Frontal cortex (tissue), 4 donors: Measurements from ENCODE around the gene RIBC2. TPM values are rescaled to one million over a fixed set of nuclear protein-coding genes. Genes with fewer than 3 reads are reported as not detected.
"Not testable (repeated sequence)": the region's sequence is repeated elsewhere in the genome, so short reads cannot be mapped to it uniquely, and the experiment has no call there.

ENCODE experiments used
- DNase-seq, 2 donors: peaks; one replicate each; pipeline ENCODE4 v3.0.0; 2012; ENCODE audit warnings: low spot score in 2 of 2
- FAIRE-seq: peaks from 2 replicates; lab custom pipeline; 2012; peaks lifted over from hg19 to GRCh38; lab: Jason Lieb, UNC
- total RNA-seq: library from RNA; depleted of rRNA; stranded (reverse); fragments of >200 nt; gene quantifications from one replicate; pipeline ENCODE4 v1.2.3, GENCODE V29; 2014
- donor health status: control.
- donor health status: control.
- donor health status: control.

RIBC2 gene, protein sequence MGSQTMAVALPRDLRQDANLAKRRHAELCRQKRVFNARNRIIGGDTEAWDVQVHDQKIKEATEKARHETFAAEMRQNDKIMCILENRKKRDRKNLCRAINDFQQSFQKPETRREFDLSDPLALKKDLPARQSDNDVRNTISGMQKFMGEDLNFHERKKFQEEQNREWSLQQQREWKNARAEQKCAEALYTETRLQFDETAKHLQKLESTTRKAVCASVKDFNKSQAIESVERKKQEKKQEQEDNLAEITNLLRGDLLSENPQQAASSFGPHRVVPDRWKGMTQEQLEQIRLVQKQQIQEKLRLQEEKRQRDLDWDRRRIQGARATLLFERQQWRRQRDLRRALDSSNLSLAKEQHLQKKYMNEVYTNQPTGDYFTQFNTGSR
- total RNA-seq, result 0.41 TPM

DNA sequence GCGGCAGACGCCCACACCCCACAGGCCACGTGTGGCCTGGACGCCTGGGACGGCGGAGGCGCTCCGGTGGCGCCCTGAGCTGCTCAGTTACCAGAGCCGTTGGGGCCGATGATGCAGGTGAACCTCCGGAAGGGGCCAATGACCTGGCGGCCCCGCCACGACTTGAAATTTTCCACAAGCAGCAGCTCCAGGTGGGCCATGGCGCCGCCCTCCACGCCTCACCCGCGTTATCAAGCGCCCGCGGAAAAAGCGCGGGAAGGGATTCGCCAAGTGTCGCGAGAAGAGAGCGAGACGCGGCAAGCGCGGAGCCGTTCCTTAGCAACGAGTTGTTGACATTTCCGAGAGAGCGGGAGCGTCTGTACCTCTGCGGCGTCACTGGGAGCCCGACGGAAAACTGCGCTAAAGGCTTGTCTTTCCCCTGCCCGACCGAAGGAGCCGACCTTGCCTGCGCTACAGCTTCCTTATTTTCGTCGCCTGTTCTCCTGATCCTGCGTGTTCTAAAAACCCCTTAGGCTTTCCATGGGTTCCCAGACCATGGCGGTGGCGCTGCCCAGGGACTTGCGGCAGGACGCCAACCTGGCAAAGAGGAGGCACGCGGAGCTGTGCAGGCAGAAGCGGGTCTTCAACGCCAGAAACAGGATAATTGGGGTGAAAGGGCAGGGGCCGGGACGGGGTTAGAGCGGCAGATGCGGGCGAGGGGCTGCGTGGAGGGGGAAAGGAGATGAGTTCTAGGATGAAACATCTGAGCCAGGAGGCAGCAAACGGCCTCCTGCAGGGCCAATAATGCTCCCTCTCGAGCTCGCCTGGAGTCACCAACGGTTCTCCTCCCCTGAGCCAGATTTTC is at the start of gene RIBC2, which contains the start of gene SMC1B:
TSS of gene RIBC2 (plus strand) at position 326 of the 844 bp plus-strand sequence. CDS start at position 520, 194 bp downstream.
TSS of gene SMC1B (minus strand) at position 232 of the 844 bp plus-strand sequence. CDS start at position 200, 32 bp downstream.
- peak; percentile 59 to 93 for DNase-seq
- no peak for FAIRE-seq

DNA sequence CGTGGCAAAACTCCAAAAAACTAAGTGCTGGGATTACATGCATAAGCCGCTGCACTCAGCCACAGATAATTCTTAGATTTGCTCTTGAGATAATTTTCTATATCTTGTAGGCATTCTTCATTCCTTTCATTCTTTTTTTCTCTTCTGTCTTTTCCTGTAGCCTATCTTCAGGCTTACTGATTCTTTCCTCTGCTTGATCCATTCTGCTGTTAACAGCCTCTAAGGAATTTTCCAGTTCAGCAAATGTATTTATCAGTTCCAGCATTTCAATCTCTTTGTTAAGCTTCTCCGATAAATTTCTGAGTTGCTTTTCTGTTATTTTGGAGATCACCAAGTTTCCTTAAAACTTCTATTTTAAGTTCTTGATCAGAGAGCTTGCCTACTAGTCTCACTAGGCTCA is 46.8 kb upstream of the RIBC2 start:
- no peak for FAIRE-seq

DNA sequence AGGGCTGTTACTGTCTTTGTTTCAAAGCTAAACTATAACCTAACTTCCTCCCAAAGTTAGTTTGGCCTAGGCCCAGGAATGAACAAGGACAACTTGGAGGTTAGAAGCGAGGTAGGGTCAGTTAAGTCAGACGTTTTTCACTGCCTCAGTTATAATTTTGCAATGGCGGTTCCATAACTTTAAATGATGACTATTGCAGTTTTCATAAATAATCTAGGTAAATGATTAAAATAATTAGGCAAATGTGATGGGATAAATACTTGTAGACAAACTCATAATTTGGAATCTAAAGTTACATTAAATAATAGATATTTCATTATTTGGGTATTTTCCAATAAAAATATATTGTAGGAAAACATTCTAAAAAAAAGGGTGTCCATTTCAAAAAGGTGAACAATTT is 39.9 kb upstream of the RIBC2 start:
- FAIRE-seq, DNase-seq: not testable (repeated sequence)

More for the DNA sequence above, 46.8 kb upstream of the RIBC2 start:
- DNase-seq, result no peak

DNA sequence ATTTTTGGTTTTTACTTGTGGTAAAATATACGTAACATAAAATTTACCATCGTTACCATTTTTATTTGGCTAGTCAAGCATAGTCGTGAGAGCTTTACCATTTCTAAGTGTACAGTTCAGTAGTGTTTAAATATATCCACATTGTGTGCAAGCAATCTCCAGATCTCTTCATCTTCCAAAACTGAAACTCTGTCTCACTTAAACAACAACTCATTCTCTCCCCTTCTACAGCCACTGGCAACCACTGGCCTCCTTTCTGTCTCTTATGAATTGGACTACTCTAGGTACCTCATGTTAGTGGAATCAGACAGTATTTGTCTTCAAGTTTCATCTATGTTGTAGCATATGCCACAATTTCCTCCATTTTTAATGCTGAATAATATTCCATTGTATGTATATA is 37.5 kb upstream of the RIBC2 start:
- FAIRE-seq, result no peak
- DNase-seq, result no peak

DNA sequence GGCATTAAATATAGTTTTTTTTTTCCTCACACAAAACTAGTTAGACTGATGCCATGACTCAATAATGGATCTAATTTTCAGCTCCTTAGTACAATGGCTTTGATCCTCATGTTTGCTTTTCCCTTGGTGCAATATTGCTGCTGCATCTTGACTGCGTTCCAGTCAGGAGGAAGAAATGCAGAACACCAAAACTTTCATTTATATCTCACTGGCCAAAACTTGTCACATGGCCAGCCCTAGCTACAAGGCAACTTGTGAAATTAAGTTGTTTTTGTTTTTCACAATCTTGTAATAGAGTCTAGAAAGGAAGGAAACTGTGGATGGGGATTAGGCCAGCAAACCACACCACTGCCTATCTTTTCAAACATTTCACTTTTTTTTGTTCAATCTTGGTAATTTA is 36.8 kb upstream of the RIBC2 start:
- DNase-seq (no peak), FAIRE-seq (no peak)

DNA sequence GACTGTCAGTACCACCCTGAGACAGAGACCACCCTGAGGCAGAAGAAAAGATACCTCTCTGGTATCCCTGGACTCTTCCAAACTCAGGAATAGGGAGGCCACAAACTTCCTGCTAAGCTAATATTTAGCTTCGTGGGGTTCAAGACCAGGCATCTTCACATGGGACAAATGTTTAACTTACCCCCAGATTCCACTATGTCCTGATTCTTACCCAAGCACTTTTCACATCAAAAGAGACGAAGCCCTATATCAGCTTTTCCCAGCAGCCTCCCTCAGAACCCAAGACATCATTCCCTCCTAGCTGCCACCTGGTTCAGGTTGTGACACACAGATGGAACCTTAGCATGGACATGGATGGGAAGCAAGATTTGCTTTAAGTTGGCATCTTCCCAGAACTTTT is 32.1 kb upstream of the RIBC2 start:
- no peak for FAIRE-seq
- DNase-seq, result no peak

DNA sequence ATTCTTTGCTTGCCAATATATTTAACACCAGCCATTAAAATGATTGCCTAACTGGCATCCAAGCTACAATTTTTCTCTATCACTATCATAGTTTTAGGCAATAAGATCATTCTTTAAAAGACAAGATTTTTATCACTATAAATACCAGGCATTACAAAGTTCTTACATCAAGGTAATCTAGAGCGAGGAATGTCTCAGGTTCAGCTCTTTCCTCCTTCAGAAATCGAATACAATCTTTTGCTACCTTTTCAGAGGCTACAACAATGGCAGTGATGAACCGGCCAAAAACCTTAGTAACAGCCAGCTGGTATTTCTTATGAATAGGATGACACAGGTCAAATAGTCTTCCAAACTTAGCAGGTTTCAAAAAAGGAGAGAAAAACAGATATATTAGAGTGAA is 23.9 kb upstream of the RIBC2 start:
- DNase-seq (no peak), FAIRE-seq (no peak)

DNA sequence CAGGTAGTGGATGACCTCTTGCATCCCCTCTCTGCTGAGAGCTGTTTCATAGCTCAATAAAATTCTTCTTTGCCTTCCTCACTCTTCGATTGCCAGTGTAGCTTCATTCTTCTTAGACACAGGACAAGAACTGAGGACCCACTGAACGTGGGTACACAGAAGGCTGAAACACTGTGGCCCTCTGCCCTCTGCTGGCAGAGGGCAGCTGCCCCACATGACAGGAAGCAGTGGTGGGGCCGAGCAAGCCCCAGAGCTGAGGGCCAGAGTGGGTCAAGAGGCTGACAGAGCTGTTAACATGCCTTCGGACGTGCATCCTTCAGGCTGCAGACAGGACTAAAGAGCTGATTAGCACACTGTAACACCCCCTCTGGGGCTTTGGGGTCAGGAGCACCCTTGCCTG is 15.7 kb upstream of the RIBC2 start:
- FAIRE-seq (no peak), DNase-seq (no peak)

DNA sequence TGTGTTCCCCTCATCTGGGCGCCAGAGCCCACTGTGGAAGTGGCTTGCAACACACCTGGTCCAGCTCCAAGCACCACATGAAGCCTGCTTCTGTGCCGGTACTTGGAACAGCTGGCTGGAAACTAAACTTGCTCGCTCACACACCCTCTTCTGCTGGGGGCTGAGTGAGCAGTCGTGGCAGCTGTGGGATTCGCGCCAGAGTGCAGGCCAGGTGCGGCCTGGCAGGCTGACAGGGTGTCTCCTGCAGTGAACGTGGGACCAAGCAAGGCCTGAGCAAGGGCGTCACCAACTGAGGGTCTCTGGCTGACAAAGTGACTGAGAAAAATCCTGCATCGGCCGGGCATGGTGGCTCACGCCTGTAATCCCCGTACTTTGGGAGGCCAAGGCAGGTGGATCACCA is 15.3 kb upstream of the RIBC2 start:
- FAIRE-seq, result no peak
- no peak for DNase-seq

DNA sequence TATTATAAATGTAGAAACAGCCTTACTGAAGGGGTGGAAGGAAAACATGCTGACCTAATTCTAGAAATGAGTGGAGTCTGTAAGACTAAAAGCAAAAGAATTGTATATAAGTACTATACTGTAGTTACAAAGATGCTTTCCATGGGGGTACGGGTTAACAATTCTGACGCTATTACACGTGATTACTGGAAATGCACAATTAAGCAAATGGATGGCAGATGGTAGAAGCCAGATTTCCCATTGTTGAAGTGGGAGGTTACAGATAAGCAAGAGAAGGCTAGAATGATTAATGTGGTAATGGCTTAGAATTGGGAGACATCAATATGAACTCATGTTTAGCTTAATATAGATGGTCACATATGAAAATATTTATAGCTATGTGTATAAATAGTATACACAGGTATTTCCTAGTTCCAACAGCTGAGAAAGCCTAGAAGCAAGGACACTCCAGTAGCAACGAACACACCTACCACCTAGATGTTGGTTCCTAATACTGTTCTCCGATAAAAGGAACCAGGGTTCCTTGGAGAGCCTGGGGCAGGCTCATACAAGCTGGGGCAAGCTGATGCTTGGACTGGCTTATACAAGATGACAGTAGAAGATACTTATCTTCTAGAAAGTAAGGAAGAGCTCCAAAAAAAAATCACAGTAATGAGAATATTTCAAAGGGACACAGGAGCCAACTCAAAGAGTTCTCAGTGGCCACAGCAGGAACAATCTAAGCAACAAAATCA is 13.6 kb upstream of the RIBC2 start:
- no peak for FAIRE-seq
- DNase-seq, result no peak

DNA sequence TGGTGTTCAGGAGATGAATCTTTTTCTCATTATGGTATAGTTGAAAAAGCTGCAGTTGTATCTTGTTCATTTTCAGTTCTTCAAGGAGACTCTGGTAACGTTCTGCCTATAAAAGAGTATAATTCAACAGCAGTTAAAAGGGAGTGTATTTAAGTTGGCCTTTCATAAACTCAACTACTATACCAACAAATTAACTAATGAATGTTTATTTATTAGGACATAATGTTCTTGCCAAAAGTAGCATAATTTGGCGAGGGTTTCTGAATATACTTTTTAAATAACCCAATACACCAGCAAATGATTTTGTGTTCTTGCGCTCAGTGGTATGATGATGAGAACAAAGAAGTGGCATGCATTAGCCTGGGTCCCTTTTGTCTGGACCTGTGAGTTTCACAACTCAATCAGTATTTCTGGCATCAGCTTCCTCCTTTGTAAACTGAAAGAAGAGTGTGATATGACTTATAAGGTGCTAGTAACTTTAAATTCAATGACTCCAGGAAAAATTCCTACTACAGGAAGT is 11.0 kb upstream of the RIBC2 start:
- FAIRE-seq, result no peak
- DNase-seq, result no peak

DNA sequence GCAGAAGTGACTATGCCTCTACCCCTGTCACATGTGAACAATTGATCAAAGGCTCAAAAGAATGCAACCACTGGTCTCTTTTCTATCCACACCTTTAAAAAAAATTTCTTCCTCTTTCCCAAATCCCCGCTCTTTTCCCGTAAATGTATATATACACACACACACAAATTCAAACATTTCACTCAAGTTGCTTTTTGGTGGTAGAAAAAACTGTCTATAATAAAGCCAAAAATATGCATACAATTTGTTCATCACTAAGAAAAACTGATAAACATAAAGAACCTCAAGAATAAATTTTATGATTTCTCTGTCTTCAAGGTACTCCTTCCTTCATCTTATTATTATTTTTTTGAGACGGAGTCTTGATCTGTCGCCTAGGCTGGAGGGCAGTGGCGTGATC is 5.7 kb upstream of the RIBC2 start:
- DNase-seq, result no peak
- no peak for FAIRE-seq

DNA sequence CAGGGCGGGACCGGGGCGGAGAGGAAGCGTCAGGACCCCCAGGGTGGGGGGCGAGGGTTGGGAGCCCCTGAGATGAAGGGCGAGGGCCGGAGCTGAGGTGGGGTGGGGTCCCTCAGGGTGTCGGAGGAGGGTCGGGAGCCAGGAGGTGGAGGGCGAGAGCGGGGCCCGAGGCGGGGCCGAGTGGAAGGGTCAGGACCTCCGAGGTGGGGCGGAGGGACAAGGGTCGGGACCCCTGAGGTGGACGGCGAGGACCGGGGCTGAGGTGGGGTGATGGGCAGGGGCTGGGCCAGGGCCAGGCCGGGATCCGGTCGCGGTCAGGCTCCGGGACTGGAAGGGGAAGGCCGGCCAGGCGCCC is 503 bp upstream of the RIBC2 start:
- DNase-seq, result no peak

DNA sequence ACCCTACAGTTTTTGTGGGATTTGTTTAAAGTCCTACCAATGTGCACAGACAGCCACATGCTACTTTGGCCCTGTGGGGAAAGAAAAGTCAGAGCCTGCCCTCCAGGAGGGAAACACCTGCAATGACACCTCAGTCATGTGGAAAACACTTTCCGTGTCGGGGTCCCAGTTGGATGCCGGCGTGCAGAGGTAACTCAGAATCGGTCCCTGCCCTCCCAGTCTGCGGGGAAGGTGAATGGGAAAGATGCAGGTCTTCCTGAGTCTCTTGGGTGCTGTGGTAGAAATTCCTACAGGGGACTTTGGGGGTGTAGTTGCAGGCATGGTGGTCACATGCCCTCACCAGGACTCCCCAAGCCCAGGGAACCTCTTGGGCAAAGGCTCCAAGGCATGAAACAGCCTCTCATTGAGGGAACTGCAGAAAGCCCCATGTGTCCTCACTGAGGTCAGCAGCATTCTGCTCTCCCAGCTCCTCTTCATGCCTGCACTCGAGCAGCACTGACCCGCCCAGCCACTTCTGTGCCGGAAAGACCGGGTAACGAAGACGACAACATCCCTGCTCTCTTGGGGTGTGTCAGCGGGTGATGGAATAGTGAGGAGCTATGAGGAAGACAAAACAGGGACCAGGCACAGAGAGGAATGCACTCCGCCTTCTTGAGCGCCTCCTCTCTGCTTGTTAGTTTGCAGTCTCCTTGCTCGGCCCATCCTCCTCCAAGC is 4.7 kb downstream of the RIBC2 start:
- FAIRE-seq, result no peak
- DNase-seq, result no peak

More for the DNA sequence above, 503 bp upstream of the RIBC2 start:
- no peak for FAIRE-seq

DNA sequence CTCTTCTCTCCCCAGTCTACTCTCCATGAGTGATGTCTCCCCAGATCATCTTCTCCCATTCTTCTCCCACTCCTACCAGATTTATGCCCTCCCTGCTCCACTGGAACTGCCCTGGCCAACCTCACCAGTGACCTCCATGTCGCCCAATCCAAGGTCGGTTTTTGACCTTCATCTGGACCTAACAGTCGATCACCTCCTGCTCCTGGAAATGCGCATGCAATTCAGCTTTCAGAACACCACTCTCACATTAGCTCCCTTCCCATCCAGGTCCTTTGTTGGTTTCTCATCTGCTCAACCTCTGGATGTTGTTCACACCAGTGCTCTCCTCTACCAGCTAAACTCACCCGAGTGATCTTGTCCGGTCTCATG is 5.3 kb downstream of the RIBC2 start:
- FAIRE-seq (no peak), DNase-seq (no peak)

DNA sequence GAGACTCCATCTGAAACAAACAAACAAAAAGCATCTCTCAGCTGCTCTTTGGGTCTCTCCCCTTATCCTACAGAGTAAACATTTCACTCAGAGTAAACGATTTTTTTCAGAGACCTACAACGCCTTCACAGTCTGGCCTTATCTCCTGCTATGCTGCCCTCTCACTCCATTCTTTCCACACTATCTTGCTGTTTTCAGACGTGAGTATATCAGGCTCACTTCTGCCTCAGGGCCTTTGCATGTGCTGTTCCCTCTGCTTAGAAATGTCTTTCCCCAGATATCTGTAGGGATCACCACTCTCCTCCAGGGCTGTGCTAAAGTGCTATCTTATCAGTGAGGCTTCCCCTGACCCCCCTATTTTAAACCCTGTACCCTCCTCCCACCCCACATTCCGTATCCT is 6.5 kb downstream of the RIBC2 start:
- FAIRE-seq (no peak), DNase-seq (no peak)

DNA sequence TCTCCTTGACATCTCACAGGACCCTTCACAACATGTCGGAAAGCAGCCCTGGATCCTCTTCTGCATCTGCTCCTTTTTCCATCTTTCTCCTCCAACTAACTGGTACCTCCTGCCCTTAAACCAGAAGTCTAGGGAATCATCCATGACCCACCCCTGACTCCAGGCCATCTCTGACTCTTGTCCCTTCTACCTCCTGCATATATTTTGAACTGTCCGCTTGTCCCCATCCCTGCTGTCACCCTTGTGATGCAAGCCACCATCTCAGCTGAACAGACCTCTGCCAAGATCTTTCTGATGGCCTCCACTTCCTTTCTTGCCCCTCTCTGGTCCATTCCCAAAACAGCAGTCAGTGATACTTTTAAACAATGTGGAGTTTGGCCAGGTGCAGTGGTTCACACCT is 7.0 kb downstream of the RIBC2 start:
- FAIRE-seq (no peak), DNase-seq (no peak)

DNA sequence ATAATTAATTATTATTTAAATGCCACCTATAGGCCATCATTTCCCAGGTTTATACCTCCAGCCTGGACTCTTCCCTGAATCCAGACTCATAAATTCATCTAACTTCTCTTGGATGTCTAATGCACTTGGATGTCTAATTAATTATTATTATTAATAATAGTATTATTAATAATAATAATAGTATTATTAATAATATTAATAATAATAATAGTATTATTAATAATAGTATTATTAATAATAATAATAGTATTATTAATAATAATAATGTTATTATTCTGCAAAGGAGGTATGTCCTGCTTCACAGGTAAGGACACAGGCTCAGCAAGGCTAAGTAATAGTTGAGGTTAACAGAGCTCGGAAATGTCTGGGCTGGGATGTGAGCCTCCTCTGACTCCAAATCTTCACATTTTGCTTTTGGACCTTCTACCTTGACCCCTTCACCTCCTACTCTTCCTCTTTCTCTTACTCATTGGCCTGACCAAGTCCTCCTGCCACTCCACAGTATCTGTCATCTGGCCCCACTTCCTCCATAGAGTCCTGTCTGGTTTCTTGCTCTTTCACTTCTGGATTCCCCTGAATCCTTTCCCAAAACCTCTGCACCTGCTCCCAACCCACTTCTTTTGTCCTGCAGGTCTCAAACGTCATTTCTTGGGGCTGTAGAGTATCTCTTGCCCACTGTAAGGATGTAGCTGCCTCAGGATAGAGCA is 8.0 kb downstream of the RIBC2 start:
- FAIRE-seq (peak; percentile 21), DNase-seq (no peak)
